KOPT-K1 (cell line): Measurements from ENCODE around the gene PRKD1.

Experiments
- H3K27ac ChIP-seq: fragments of 200-600 bp; sonication (generic); 2 replicates; pipeline ENCODE4 v1.5.1; 2016; ENCODE audit warnings: antibody characterized with exemption, mild to moderate bottlenecking, low read depth, low read length; ENCODE audit not compliant: poor library complexity, severe bottlenecking
- H3K36me3 ChIP-seq: fragments of 200-600 bp; sonication (generic); 2 replicates; pipeline ENCODE4 v1.5.1; 2017; ENCODE audit warnings: antibody characterized with exemption, mild to moderate bottlenecking, low read length, moderate library complexity; ENCODE audit not compliant: insufficient read depth
- H3K9me3 ChIP-seq: fragments of 200-600 bp; sonication (generic); 2 replicates; pipeline ENCODE4 v1.5.1; 2017; ENCODE audit warnings: antibody characterized with exemption, low read length, mild to moderate bottlenecking; ENCODE audit not compliant: insufficient read depth, poor library complexity, severe bottlenecking

PRKD1 gene

GRCh38 chr14:29645117-29645516 lies 282.5 kb downstream of the PRKD1 start:
- no peak overlapping the region for H3K27ac ChIP-seq
- H3K9me3 ChIP-seq, result peaks cover 27% of the 10 kb centered on the region
- H3K36me3 ChIP-seq, result no peaks in the 10 kb centered on the region

GRCh38 chr14:29643433-29644211 lies 284.0 kb downstream of the PRKD1 start:
- no peak overlapping the region for H3K27ac ChIP-seq
- H3K9me3 ChIP-seq, result peaks cover 13% of the 10 kb centered on the region
- H3K36me3 ChIP-seq, result no peaks in the 10 kb centered on the region

- H3K36me3 ChIP-seq, result no peaks in the 10 kb centered on the region
- H3K9me3 ChIP-seq, result no peaks in the 10 kb centered on the region
- no peak overlapping the region for H3K27ac ChIP-seq
Observed at GRCh38 chr14:29637411-29637810, 290.2 kb downstream of the PRKD1 start.

- Histone ChIP-seq H3K27ac (no peak overlapping the region), H3K9me3 (no peaks in the 10 kb centered on the region), H3K36me3 (no peaks in the 10 kb centered on the region)
Observed at GRCh38 chr14:29636870-29637269, 290.8 kb downstream of the PRKD1 start.

- H3K27ac ChIP-seq, result no peak overlapping the region
- no peaks in the 10 kb centered on the region for H3K9me3 ChIP-seq
- H3K36me3 ChIP-seq, result no peaks in the 10 kb centered on the region
Observed at GRCh38 chr14:29630566-29631160, 297.0 kb downstream of the PRKD1 start.

- no peak overlapping the region for H3K27ac ChIP-seq
- no peaks in the 10 kb centered on the region for H3K36me3 ChIP-seq
- H3K9me3 ChIP-seq, result no peaks in the 10 kb centered on the region
Observed at GRCh38 chr14:29629839-29630238, 297.8 kb downstream of the PRKD1 start.

- no peaks in the 10 kb centered on the region for H3K9me3 ChIP-seq
- no peak overlapping the region for H3K27ac ChIP-seq
- no peaks in the 10 kb centered on the region for H3K36me3 ChIP-seq
Observed at GRCh38 chr14:29627137-29627536, 300.5 kb downstream of the PRKD1 start.

- no peaks in the 10 kb centered on the region for H3K9me3 ChIP-seq
- H3K27ac ChIP-seq, result no peak overlapping the region
- H3K36me3 ChIP-seq, result no peaks in the 10 kb centered on the region
Observed at GRCh38 chr14:29618323-29619067, 309.2 kb downstream of the PRKD1 start.

GRCh38 chr14:29616922-29617321 lies 310.7 kb downstream of the PRKD1 start:
- no peak overlapping the region for H3K27ac ChIP-seq
- H3K36me3 ChIP-seq, result no peaks in the 10 kb centered on the region
- no peaks in the 10 kb centered on the region for H3K9me3 ChIP-seq

GRCh38 chr14:29608861-29609260 lies 318.8 kb downstream of the PRKD1 start:
- Histone ChIP-seq H3K27ac (no peak overlapping the region), H3K9me3 (no peaks in the 10 kb centered on the region), H3K36me3 (no peaks in the 10 kb centered on the region)

GRCh38 chr14:29607169-29607568 lies 320.5 kb downstream of the PRKD1 start:
- H3K36me3 ChIP-seq, result no peaks in the 10 kb centered on the region
- no peak overlapping the region for H3K27ac ChIP-seq
- no peaks in the 10 kb centered on the region for H3K9me3 ChIP-seq

GRCh38 chr14:29603696-29604095 lies 324.0 kb downstream of the PRKD1 start:
- Histone ChIP-seq H3K36me3 (no peaks in the 10 kb centered on the region), H3K27ac (no peak overlapping the region), H3K9me3 (no peaks in the 10 kb centered on the region)

GRCh38 chr14:29601616-29602015 lies 326.0 kb downstream of the PRKD1 start:
- H3K9me3 ChIP-seq, result no peaks in the 10 kb centered on the region
- no peaks in the 10 kb centered on the region for H3K36me3 ChIP-seq
- no peak overlapping the region for H3K27ac ChIP-seq

GRCh38 chr14:29587761-29588470 lies 339.7 kb downstream of the PRKD1 start:
- no peaks in the 10 kb centered on the region for H3K9me3 ChIP-seq

GRCh38 chr14:29587046-29587445 lies 340.6 kb downstream of the PRKD1 start:
- no peaks in the 10 kb centered on the region for H3K36me3 ChIP-seq
- no peak overlapping the region for H3K27ac ChIP-seq
- no peaks in the 10 kb centered on the region for H3K9me3 ChIP-seq

More at GRCh38 chr14:29587761-29588470, 339.7 kb downstream of the PRKD1 start:
- Histone ChIP-seq H3K36me3 (no peaks in the 10 kb centered on the region), H3K27ac (no peak overlapping the region)
